MCF 10A (cell line): ENCODE data around the gene STIM1. TPM values are rescaled to one million over a fixed set of nuclear protein-coding genes. Genes with fewer than 3 reads are reported as not detected.
A peak's percentile ranks its signal among the peaks of the same experiment; 100 is the strongest.

Experiments used
- BruUV-seq: library from RNA; stranded (reverse); fragments of 400-500 nt; replicated peaks from 2 replicates; lab custom pipeline; 2021; lab: Mats Ljungman, UMichigan
- CTCF ChIA-PET: fragments of 300-600 bp; sonication (Branson Sonifier 250); formaldehyde crosslinking; extraction: SDS; loops from one replicate; lab custom pipeline; 2021; ENCODE audit warnings: antibody characterized with exemption, inconsistent platforms; lab: Yijun Ruan, JAX
- POLR2A ChIA-PET: fragments of 300-600, 350-650 bp; sonication (Branson Sonifier 250); formaldehyde crosslinking; extraction: SDS; loops from one replicate; lab custom pipeline; 2020; ENCODE audit warnings: antibody characterized with exemption, inconsistent platforms; lab: Yijun Ruan, JAX
- DNase-seq: peaks from one replicate; pipeline ENCODE4 v3.0.0-alpha.2; 2018; ENCODE audit not compliant: unreplicated experiment
- H3K27ac Mint-ChIP-seq: one replicate; pipeline ENCODE4 v1.8.0; 2022; ENCODE audit warnings: mild to moderate bottlenecking, low read depth, mixed read lengths; ENCODE audit not compliant: unreplicated experiment
- H3K27me3 Mint-ChIP-seq: one replicate; pipeline ENCODE4 v1.8.0; 2022; ENCODE audit warnings: mixed read lengths; ENCODE audit not compliant: insufficient read depth, unreplicated experiment
- H3K36me3 Mint-ChIP-seq: one replicate; pipeline ENCODE4 v1.8.0; 2022; ENCODE audit warnings: mild to moderate bottlenecking, moderate library complexity, mixed read lengths; ENCODE audit not compliant: insufficient read depth, unreplicated experiment
- H3K4me1 Mint-ChIP-seq: one replicate; pipeline ENCODE4 v1.8.0; 2022; ENCODE audit warnings: mixed read lengths; ENCODE audit not compliant: insufficient read depth, unreplicated experiment
- H3K4me3 Mint-ChIP-seq: one replicate; pipeline ENCODE4 v1.8.0; 2022; ENCODE audit warnings: mild to moderate bottlenecking, moderate library complexity, mixed read lengths; ENCODE audit not compliant: unreplicated experiment
- H3K9me3 Mint-ChIP-seq: one replicate; pipeline ENCODE4 v1.8.0; 2022; ENCODE audit warnings: mixed read lengths; ENCODE audit not compliant: unreplicated experiment
- CTCF ChIP-seq: fragments of 200-600 bp; IDR thresholded peaks from one replicate; pipeline ENCODE4 v1.8.0; 2022; ENCODE audit warnings: antibody characterized with exemption, mild to moderate bottlenecking; ENCODE audit not compliant: unreplicated experiment
- intact Hi-C: fragments of 100-400 bp; cut with micrococcal nuclease; formaldehyde crosslinking; loops from 2 replicates; pipeline ENCODE4 v1.14.1; 2022
- total RNA-seq: library from RNA; stranded (reverse); gene quantifications from 2 replicates; pipeline ENCODE4 v1.2.3, GENCODE V29; 2022

The STIM1 gene
- total RNA-seq, 1 experiment from 2014 or later: 41.2 TPM

GRCh38 chr11:4098026-4098621 is 242.7 kb downstream of the STIM1 start:
- Mint-ChIP-seq H3K9me3 (no peaks in the 10 kb centered on the region), H3K4me3 (no peak overlapping the region), H3K36me3 (peaks cover 17% of the 10 kb centered on the region), H3K27me3 (no peaks in the 10 kb centered on the region), H3K27ac (peak overlapping the region; percentile 77), H3K4me1 (peaks cover 39% of the 10 kb centered on the region)
- TF ChIP-seq CTCF: no peak
- no peak for DNase-seq
- ChIA-PET CTCF (interaction anchor here (0.7 to 2.1 kb wide), 4 partner anchors 25 to 518 kb away, joined by 4 to 6 read pairs (median 4); partner anchors contain the start of gene STIM1), POLR2A (interaction anchor here (0.8 kb wide), 1 partner anchor 243 kb away, joined by 3 read pairs; the partner anchor contains the start of gene STIM1)
- intact Hi-C loops: no loop called here
- no TSS peak for BruUV-seq

GRCh38 chr11:4102711-4103110 is 247.2 kb downstream of the STIM1 start:
- POLR2A ChIA-PET: interaction anchor here (0.5 to 1.6 kb wide), 2 partner anchors 9 to 247 kb away, joined by 3 to 4 read pairs; partner anchors contain the start of gene STIM1
- no peak overlapping the region for H3K27ac Mint-ChIP-seq
- TF ChIP-seq CTCF: no peak

GRCh38 chr11:4103269-4103668 is 247.8 kb downstream of the STIM1 start:
- Mint-ChIP-seq H3K27ac (no peak overlapping the region), H3K36me3 (peaks cover 55% of the 10 kb centered on the region), H3K27me3 (no peaks in the 10 kb centered on the region), H3K4me3 (no peak overlapping the region), H3K9me3 (no peaks in the 10 kb centered on the region), H3K4me1 (peaks cover 24% of the 10 kb centered on the region)
- CTCF ChIA-PET: interaction anchor here (0.6 to 1.0 kb wide), 2 partner anchors 254 to 261 kb away, joined by 3 to 6 read pairs; no protein-coding TSS in a partner anchor
- no TSS peak for BruUV-seq
- intact Hi-C loops: no loop called here
- DNase-seq: no peak
- POLR2A ChIA-PET: interaction anchor here (1.6 kb wide), 1 partner anchor 248 kb away, joined by 3 read pairs; the partner anchor contains the start of gene STIM1
- TF ChIP-seq CTCF: no peak

More at GRCh38 chr11:4102711-4103110, 247.2 kb downstream of the STIM1 start:
- peaks cover 52% of the 10 kb centered on the region for H3K36me3 Mint-ChIP-seq
- CTCF ChIA-PET: interaction anchor here (1.1 kb wide), 1 partner anchor 254 kb away, joined by 9 read pairs; no protein-coding TSS in a partner anchor
- H3K9me3 Mint-ChIP-seq: no peaks in the 10 kb centered on the region
- no peak for DNase-seq
- H3K4me3 Mint-ChIP-seq: no peak overlapping the region
- peaks cover 26% of the 10 kb centered on the region for H3K4me1 Mint-ChIP-seq
- no TSS peak for BruUV-seq
- no peaks in the 10 kb centered on the region for H3K27me3 Mint-ChIP-seq
- intact Hi-C loops: no loop called here

- Mint-ChIP-seq H3K4me3 (no peak overlapping the region), H3K27me3 (no peaks in the 10 kb centered on the region), H3K9me3 (no peaks in the 10 kb centered on the region), H3K4me1 (peaks cover 3% of the 10 kb centered on the region), H3K27ac (no peak overlapping the region), H3K36me3 (peaks cover 63% of the 10 kb centered on the region)
- intact Hi-C loops: no loop called here
- no peak for DNase-seq
- ChIA-PET POLR2A (interaction anchor here (0.6 kb wide), 1 partner anchor 639 kb away, joined by 4 read pairs; no protein-coding TSS in a partner anchor), CTCF (interaction anchor here (0.6 kb wide), 2 partner anchors 81 to 298 kb away, joined by 3 read pairs; no protein-coding TSS in a partner anchor)
- BruUV-seq: no TSS peak
- TF ChIP-seq CTCF: no peak
These were observed 250.5 kb downstream of the STIM1 start for GRCh38 chr11:4105916-4106315.
